Sigmoid colon (tissue), 7 donors: ENCODE data around the gene GNA12. TPM values are rescaled to one million over a fixed set of nuclear protein-coding genes. Genes with fewer than 3 reads are reported as not detected.

ENCODE experiments used
- DNase-seq: peaks from one replicate; pipeline ENCODE4 v3.0.0-alpha.2; 2019
- H3K27ac ChIP-seq, 4 donors: fragments of 200-600 bp; sonication (generic); one replicate each; pipeline ENCODE4 v1.5.1; 2016 to 2019; ENCODE audit warnings: mild to moderate bottlenecking in 1 of 4
- H3K27me3 ChIP-seq, 3 donors: fragments of 200-600 bp; sonication (generic); one replicate each; pipeline ENCODE4 v1.5.1; 2019; ENCODE audit warnings: mild to moderate bottlenecking in 1 of 3
- H3K36me3 ChIP-seq, 4 donors: fragments of 200-600 bp; sonication (generic); one replicate each; pipeline ENCODE4 v1.5.1; 2016 to 2019
- H3K4me1 ChIP-seq, 4 donors: fragments of 200-600 bp; sonication (generic); one replicate each; pipeline ENCODE4 v1.5.1; 2017 to 2019
- H3K4me3 ChIP-seq, 4 donors: fragments of 200-600 bp; sonication (generic); one replicate each; pipeline ENCODE4 v1.5.1; 2017 to 2019; ENCODE audit warnings: mild to moderate bottlenecking in 2 of 4, moderate library complexity in 1 of 4
- H3K9me3 ChIP-seq, 4 donors: fragments of 200-600 bp in 3 of 4; sonication (generic) in 3 of 4; one replicate each; pipeline versions ENCODE4 v1.5.1 to v1.6.1; 2013 to 2019
- CTCF ChIP-seq, 4 experiments: fragments of 450-650 bp in 3 of 4; fragments of 200-600 bp in 1 of 4; IDR thresholded peaks; one replicate each; pipeline ENCODE4 v1.5.1; 2016 to 2019; ENCODE audit warnings: antibody characterized with exemption in 4 of 4, mild to moderate bottlenecking in 3 of 4, moderate library complexity in 2 of 4
- EP300 ChIP-seq, 4 donors: sonication (generic); formaldehyde crosslinking; IDR thresholded peaks; one replicate each; pipeline ENCODE4 v1.6.1; 2017; ENCODE audit warnings: antibody characterized with exemption in 4 of 4
- POLR2A ChIP-seq, 2 donors: fragments of 450-650 bp; IDR thresholded peaks; one replicate each; pipeline ENCODE4 v1.6.1; 2016; ENCODE audit warnings: antibody characterized with exemption in 2 of 2, mild to moderate bottlenecking in 2 of 2, moderate library complexity in 2 of 2
- POLR2AphosphoS5 ChIP-seq, 4 donors: sonication (generic); formaldehyde crosslinking; IDR thresholded peaks; one replicate each; pipeline ENCODE4 v1.6.1; 2017; ENCODE audit warnings: antibody characterized with exemption in 4 of 4
- WGBS, 2 donors: extraction: QIAGEN DNeasy Blood & Tissue Kit; methylation state at CpG; one replicate each; pipeline ENCODE4 v1.1.7; 2013; 5-methylcytosine and 5-hydroxymethylcytosine counted together
- intact Hi-C: fragments of 100-400 bp; cut with DNase I; formaldehyde crosslinking; loops from one replicate; pipeline ENCODE4 v1.15.1; 2023
- polyA plus RNA-seq, 3 donors: library from polyadenylated mRNA; stranded (reverse); fragments of 200-250 nt; gene quantifications; one replicate each; pipeline ENCODE4 v1.2.3, GENCODE V29; 2013
- total RNA-seq, 4 donors: library from RNA; depleted of rRNA; stranded (reverse); fragments of >200 nt; gene quantifications; one replicate each; pipeline ENCODE4 v1.1.0, GENCODE V29; 2016
- donor health status: healthy with polysubstance abuse.
- donor health status: Bipolar disorder and iron deficiency.
- donor health status: healthy.

GNA12 gene
- total and polyA plus RNA-seq, 7 donors = 13.2 to 46.5 (median 22.0) TPM

- no peak for DNase-seq
- WGBS, 2 donors = 3 to 4% methylated on average over 41 of the region's 41 CpGs
- Histone ChIP-seq H3K4me3 (peak within 1 kb of the TSS in 3 of 4 donors; percentile 9 to 31 (median 30)), H3K27me3 (peaks cover 15 to 64% (median 31%) of the 10 kb centered on the region in 3 donors), H3K4me1 (peaks cover 0 to 20% (median 18%) of the 10 kb centered on the region in 4 donors), H3K36me3 (no peaks in the 10 kb centered on the region), H3K9me3 (no peaks in the 10 kb centered on the region), H3K27ac (no peak within 1 kb of the TSS)
- intact Hi-C loops = loop anchor here (10.0 kb wide), 1 partner anchor 233 kb away; no protein-coding TSS in a partner anchor
- no peak for TF ChIP-seq CTCF (IDR thresholded peaks at IDR 0.05)
- no peak for TF ChIP-seq POLR2AphosphoS5 (IDR thresholded peaks at IDR 0.05)
- TF ChIP-seq EP300 (IDR thresholded peaks at IDR 0.05) = no peak
- TF ChIP-seq POLR2A (IDR thresholded peaks at IDR 0.05) = no peak
These were observed 156.2 kb downstream of the GNA12 start, which contains the start of gene AMZ1 for GRCh38 chr7:2687881-2688318. Gene AMZ1 (plus strand): TSS chr7:2688202. CDS start chr7:2700452, 12,250 bp downstream.

DNA sequence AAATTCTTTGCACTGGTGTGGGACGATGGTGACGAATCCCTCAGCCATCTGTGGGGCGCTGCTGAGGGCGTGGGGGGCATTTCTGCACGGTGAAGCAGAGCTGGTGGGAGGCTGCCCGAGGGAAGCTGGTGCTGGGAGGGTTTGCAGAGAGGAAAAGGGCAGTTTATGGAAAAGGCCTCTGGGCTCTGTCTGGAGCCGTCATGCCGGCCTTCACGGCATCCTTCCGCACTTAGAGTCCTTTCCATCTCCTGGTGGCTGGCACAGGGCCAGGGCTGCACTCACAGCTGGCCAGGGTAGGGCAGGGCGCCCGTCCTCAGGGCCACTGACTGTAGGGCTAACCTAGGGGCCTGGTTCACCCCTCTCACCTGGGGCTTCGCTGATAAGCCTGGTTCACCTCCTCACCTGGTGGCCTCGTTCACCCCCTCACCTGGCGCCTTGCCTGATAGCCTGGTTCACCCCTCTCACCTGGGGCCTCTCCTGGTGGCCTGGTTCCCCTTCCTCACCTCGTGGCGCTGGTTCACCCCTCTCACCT, 156.7 kb downstream of the GNA12 start:
- Histone ChIP-seq H3K9me3 (no peaks in the 10 kb centered on the region), H3K4me1 (peaks cover 0 to 20% (median 18%) of the 10 kb centered on the region in 4 donors), H3K4me3 (peak overlapping the region in 2 of 4 donors; percentile 30 to 31), H3K27ac (no peak overlapping the region), H3K36me3 (no peaks in the 10 kb centered on the region), H3K27me3 (peaks cover 15 to 66% (median 31%) of the 10 kb centered on the region in 3 donors)
- TF ChIP-seq POLR2AphosphoS5 (IDR thresholded peaks at IDR 0.05) = no peak
- TF ChIP-seq EP300 (IDR thresholded peaks at IDR 0.05) = no peak
- TF ChIP-seq CTCF (IDR thresholded peaks at IDR 0.05) = no peak
- intact Hi-C loops = loop anchor here (10.0 kb wide), 1 partner anchor 233 kb away; no protein-coding TSS in a partner anchor
- WGBS, 2 donors = 17 to 55% methylated on average over 17 of the region's 17 CpGs
- DNase-seq = no peak

- DNase-seq = no peak
- Histone ChIP-seq H3K36me3 (no peaks in the 10 kb centered on the region), H3K4me3 (no peak overlapping the region), H3K9me3 (no peaks in the 10 kb centered on the region), H3K27me3 (peaks cover 15 to 79% (median 32%) of the 10 kb centered on the region in 3 donors), H3K27ac (no peak overlapping the region), H3K4me1 (peaks cover 0 to 20% (median 18%) of the 10 kb centered on the region in 4 donors)
- 86 to 94% methylated on average over 14 of the region's 14 CpGs for WGBS, 2 donors
- intact Hi-C loops = loop anchor here (10.0 kb wide), 1 partner anchor 231 kb away; no protein-coding TSS in a partner anchor
- TF ChIP-seq CTCF (IDR thresholded peaks at IDR 0.05) (no peak), POLR2A (IDR thresholded peaks at IDR 0.05) (no peak), POLR2AphosphoS5 (IDR thresholded peaks at IDR 0.05) (no peak), EP300 (IDR thresholded peaks at IDR 0.05) (no peak)
These were observed 158.0 kb downstream of the GNA12 start for GRCh38 chr7:2686101-2686500.

DNA sequence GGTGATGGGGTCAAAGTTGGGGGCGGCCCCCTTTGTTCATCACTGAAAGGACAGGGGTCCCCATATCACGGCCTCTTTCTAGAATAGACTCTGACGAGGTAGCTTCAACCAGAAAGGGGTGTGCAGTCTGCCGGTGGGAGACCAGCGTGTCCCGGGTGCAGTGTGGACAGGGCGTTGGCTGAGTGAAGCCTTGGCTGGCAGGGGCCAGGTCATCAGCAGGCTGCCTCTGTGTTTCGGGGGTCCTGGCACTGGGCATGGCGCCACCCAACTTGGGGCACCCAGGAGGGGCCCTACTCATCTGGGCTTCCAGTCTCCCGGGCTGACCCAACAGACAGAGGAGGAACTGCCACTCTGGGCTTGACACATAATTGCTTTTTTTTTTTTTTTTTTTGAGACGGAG, 159.6 kb downstream of the GNA12 start:
- Histone ChIP-seq H3K4me1 (peaks cover 0 to 21% (median 19%) of the 10 kb centered on the region in 4 donors), H3K36me3 (no peaks in the 10 kb centered on the region), H3K27ac (no peak overlapping the region), H3K4me3 (no peak overlapping the region), H3K27me3 (peaks cover 21 to 94% (median 48%) of the 10 kb centered on the region in 3 donors), H3K9me3 (no peaks in the 10 kb centered on the region)
- TF ChIP-seq POLR2A (IDR thresholded peaks at IDR 0.05) (no peak), EP300 (IDR thresholded peaks at IDR 0.05) (no peak), CTCF (IDR thresholded peaks at IDR 0.05) (no peak), POLR2AphosphoS5 (IDR thresholded peaks at IDR 0.05) (no peak)
- 84 to 95% methylated on average over 10 to 11 of the region's 11 CpGs for WGBS, 2 donors
- intact Hi-C loops = loop anchor here (10.0 kb wide), 1 partner anchor 230 kb away; no protein-coding TSS in a partner anchor
- DNase-seq = no peak
